ENCODE data around the gene PADI1. TPM values are rescaled to one million over a fixed set of nuclear protein-coding genes. Genes with fewer than 3 reads are reported as not detected.

The PADI1 gene
- total RNA-seq, 1 experiment from 2014 or later = 0.24 TPM

- no peaks in the 10 kb centered on the region for H3K23me2 ChIP-seq (ENCODE audit: insufficient read length, low read depth, low read length, poor library complexity, severe bottlenecking)
- no peak overlapping the region for H3K9ac ChIP-seq (ENCODE audit: extremely low read depth, insufficient read length, low read length)
- no CpG with 5 or more reads among the region's 10 CpGs for WGBS (ENCODE audit: extremely low coverage, insufficient read length, low lambda C conversion rate)
- no peak overlapping the region for H4K91ac ChIP-seq (ENCODE audit: insufficient read length, low read depth, low read length)
- no peak overlapping the region for H2BK120ac ChIP-seq (ENCODE audit: low read depth, low read length, poor library complexity, severe bottlenecking)
- H3K23ac ChIP-seq (ENCODE audit: insufficient read length, low read depth, low read length) = no peak overlapping the region
- H2BK15ac ChIP-seq (ENCODE audit: low read depth, low read length) = no peak overlapping the region
- no peak for TF ChIP-seq CTCF (conservative IDR thresholded peaks at IDR 0.05)
- H2BK12ac ChIP-seq (ENCODE audit: insufficient read length, low read depth, low read length) = no peak overlapping the region
- H3K4ac ChIP-seq (ENCODE audit: low read depth, low read length) = no peak overlapping the region
- no peak overlapping the region for H3T11ph ChIP-seq (ENCODE audit: low read length)
- no peak overlapping the region for H3K27ac ChIP-seq (ENCODE audit: insufficient read length, low read depth, low read length)
- H3K4me1 ChIP-seq (ENCODE audit: insufficient read depth, low read length) = no peaks in the 10 kb centered on the region; the same call in 1 of the 2 replicates
- H3K4me2 ChIP-seq (ENCODE audit: insufficient read depth, insufficient read length, low read length) = no peak overlapping the region
- no peaks in the 10 kb centered on the region for H3K79me2 ChIP-seq (ENCODE audit: insufficient read depth, low read length)
- H4K8ac ChIP-seq (replicated peaks; ENCODE audit: insufficient read length, low read depth, low read length) = no peak overlapping the region
- no peak for DNase-seq
- no peak overlapping the region for H4K5ac ChIP-seq (ENCODE audit: insufficient read length, low read depth, low read length)
- no peak overlapping the region for H3K14ac ChIP-seq (ENCODE audit: insufficient read depth, low read length)
- H3K4me1 Mint-ChIP-seq = peaks cover 5 to 9% of the 10 kb centered on the region in 2 experiments; a peak in 3 of 4 replicates
- H2BK20ac ChIP-seq (ENCODE audit: low read depth, low read length, poor library complexity, severe bottlenecking) = no peak overlapping the region
- H3K9me3 ChIP-seq (ENCODE audit: control insufficient read depth, low read depth, low read length) = no peaks in the 10 kb centered on the region
- no peaks in the 10 kb centered on the region for H3K9me3 Mint-ChIP-seq
- H2AK5ac ChIP-seq (ENCODE audit: insufficient read length, low read length) = no peak overlapping the region
- no peaks in the 10 kb centered on the region; the same call in 1 of the 2 replicates for H3K27me3 Mint-ChIP-seq (ENCODE audit: low read depth)
- H3K4me3 Mint-ChIP-seq = no peak overlapping the region
- H4K20me1 ChIP-seq (ENCODE audit: control insufficient read depth, insufficient read depth, insufficient read length) = no peaks in the 10 kb centered on the region
- H3K27me3 ChIP-seq (ENCODE audit: insufficient read depth, low read length) = no peaks in the 10 kb centered on the region
- no peak overlapping the region for H3K18ac ChIP-seq (ENCODE audit: insufficient read length, low read depth, low read length)
- no peak overlapping the region for H2AFZ ChIP-seq (ENCODE audit: low read length)
- no peaks in the 10 kb centered on the region for H3K36me3 Mint-ChIP-seq (ENCODE audit: insufficient read depth in 1 of 3, low read depth in 3 of 3)
- no peak overlapping the region for H2BK5ac ChIP-seq (ENCODE audit: insufficient read length, low read length)
- H3K27ac Mint-ChIP-seq = no peak overlapping the region
- H3K56ac ChIP-seq (ENCODE audit: insufficient read length, low read depth, low read length) = no peak overlapping the region
- no peaks in the 10 kb centered on the region for H3K79me1 ChIP-seq (ENCODE audit: insufficient read depth, low read depth, low read length, poor library complexity, severe bottlenecking)
These were observed 25.2 kb downstream of the PADI1 start for GRCh38 chr1:17230106-17230505.

Measured in H9 (cell line).